Transverse colon (tissue), 3 donors: ENCODE data around the gene KIAA1217.

Source experiments
- CTCF ChIP-seq, 5 experiments: fragments of 200-600 bp in 3 of 5; fragments of 450-650 bp in 2 of 5; sonication (generic) in 3 of 5; IDR thresholded peaks; 1 replicate in 2 of 5; 2 replicates in 3 of 5; pipeline ENCODE4 v1.5.1; 2016 to 2017; ENCODE audit warnings: antibody characterized with exemption in 5 of 5, inconsistent platforms in 3 of 5, mild to moderate bottlenecking in 2 of 5, moderate library complexity in 1 of 5
- EP300 ChIP-seq: sonication (generic); formaldehyde crosslinking; IDR thresholded peaks from one replicate; pipeline ENCODE4 v1.6.1; 2017; ENCODE audit warnings: antibody characterized with exemption, low read depth
- POLR2A ChIP-seq: fragments of 450-650 bp; IDR thresholded peaks from one replicate; pipeline ENCODE4 v1.6.1; 2016; ENCODE audit warnings: antibody characterized with exemption, mild to moderate bottlenecking, moderate library complexity

GRCh38 chr10:24162206-24162985 is 46.5 kb upstream of the KIAA1217 start:
- no peak for TF ChIP-seq CTCF (IDR thresholded peaks at IDR 0.05)
- TF ChIP-seq POLR2A = no peak
- TF ChIP-seq EP300 = no peak
